BLaER1 (cell line): Measurements from ENCODE around the gene USP32.
A peak's percentile ranks its signal among the peaks of the same experiment; 100 is the strongest.

Source experiments
- H3K27ac ChIP-seq: shearing (Covaris generic); formaldehyde crosslinking; 2 replicates; pipeline ENCODE4 v1.8.1; 2022
- H3K27me3 ChIP-seq: shearing (Covaris generic); formaldehyde crosslinking; 2 replicates; pipeline ENCODE4 v1.8.1; 2022
- H3K36me3 ChIP-seq: shearing (Covaris generic); formaldehyde crosslinking; 2 replicates; pipeline ENCODE4 v1.8.1; 2022
- H3K4me1 ChIP-seq: shearing (Covaris generic); formaldehyde crosslinking; 2 replicates; pipeline ENCODE4 v1.8.1; 2022
- H3K4me2 ChIP-seq: shearing (Covaris generic); formaldehyde crosslinking; 2 replicates; pipeline ENCODE4 v1.8.1; 2022
- H3K4me3 ChIP-seq: shearing (Covaris generic); formaldehyde crosslinking; 2 replicates; pipeline ENCODE4 v1.8.1; 2022
- H3K9ac ChIP-seq: shearing (Covaris generic); formaldehyde crosslinking; 2 replicates; pipeline ENCODE4 v1.8.1; 2022
- H3K9me3 ChIP-seq: shearing (Covaris generic); formaldehyde crosslinking; 2 replicates; pipeline ENCODE4 v1.8.1; 2022
- H4K20me1 ChIP-seq: shearing (Covaris generic); formaldehyde crosslinking; 2 replicates; pipeline ENCODE4 v1.8.1; 2022
- Cebpa-rat ChIP-seq: shearing (Covaris generic); IDR thresholded peaks from 2 replicates; pipeline ENCODE4 v1.8.1; 2022

USP32 gene

DNA sequence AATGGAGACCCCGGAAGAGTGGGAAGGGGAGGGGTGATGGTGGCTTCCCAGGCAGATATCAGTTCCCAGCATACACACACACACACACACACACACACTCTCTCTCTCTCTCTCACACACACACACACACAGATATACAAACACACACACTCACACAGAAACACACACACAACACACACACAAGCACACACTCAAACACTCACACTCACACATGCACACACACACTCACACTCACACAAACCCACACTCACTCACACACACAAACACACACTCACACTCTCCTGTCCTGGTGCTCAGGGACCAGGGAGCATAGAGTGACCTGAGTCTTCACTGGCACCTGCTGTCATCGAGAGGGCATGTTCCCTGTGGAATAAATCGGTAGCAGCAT is 236.5 kb downstream of the USP32 start:
- no peak overlapping the region for H3K4me2 ChIP-seq
- no peaks in the 10 kb centered on the region for H3K36me3 ChIP-seq
- H4K20me1 ChIP-seq: no peaks in the 10 kb centered on the region
- no peak for TF ChIP-seq Cebpa-rat
- no peak overlapping the region for H3K27ac ChIP-seq
- no peaks in the 10 kb centered on the region for H3K9me3 ChIP-seq
- peaks cover 23% of the 10 kb centered on the region for H3K27me3 ChIP-seq
- peaks cover 18% of the 10 kb centered on the region for H3K4me1 ChIP-seq
- no peak overlapping the region for H3K4me3 ChIP-seq
- no peak overlapping the region for H3K9ac ChIP-seq

GRCh38 chr17:60154616-60155426 is 237.1 kb downstream of the USP32 start:
- Histone ChIP-seq H3K4me1 (peaks cover 24% of the 10 kb centered on the region), H3K36me3 (no peaks in the 10 kb centered on the region), H3K9ac (no peak overlapping the region), H3K9me3 (peaks cover 4% of the 10 kb centered on the region; the same call in 1 of the 2 replicates), H3K4me3 (no peak overlapping the region), H4K20me1 (no peaks in the 10 kb centered on the region; the same call in 1 of the 2 replicates), H3K4me2 (peak overlapping the region; percentile 49), H3K27ac (no peak overlapping the region), H3K27me3 (peaks cover 29% of the 10 kb centered on the region)
- no peak for TF ChIP-seq Cebpa-rat

GRCh38 chr17:60153606-60154390 is 238.1 kb downstream of the USP32 start:
- no peak for TF ChIP-seq Cebpa-rat
- Histone ChIP-seq H3K27ac (no peak overlapping the region), H4K20me1 (no peaks in the 10 kb centered on the region; the same call in 1 of the 2 replicates), H3K4me2 (no peak overlapping the region; the same call in 1 of the 2 replicates), H3K4me1 (peaks cover 24% of the 10 kb centered on the region), H3K36me3 (no peaks in the 10 kb centered on the region), H3K9ac (no peak overlapping the region), H3K27me3 (peaks cover 40% of the 10 kb centered on the region), H3K4me3 (no peak overlapping the region), H3K9me3 (peaks cover 7% of the 10 kb centered on the region; the same call in 1 of the 2 replicates)

- Histone ChIP-seq H3K4me2 (no peak overlapping the region), H3K4me3 (no peak overlapping the region), H3K27ac (no peak overlapping the region), H3K36me3 (no peaks in the 10 kb centered on the region), H3K4me1 (peaks cover 19% of the 10 kb centered on the region), H3K9me3 (peaks cover 7% of the 10 kb centered on the region; the same call in 1 of the 2 replicates), H4K20me1 (no peaks in the 10 kb centered on the region; the same call in 1 of the 2 replicates), H3K9ac (no peak overlapping the region), H3K27me3 (peaks cover 51% of the 10 kb centered on the region)
- TF ChIP-seq Cebpa-rat: no peak
Measured at GRCh38 chr17:60151355-60151754, 240.6 kb downstream of the USP32 start.

GRCh38 chr17:60149691-60150582 is 242.0 kb downstream of the USP32 start, which contains the start of gene CA4:
Gene CA4, plus strand, starts transcription at chr17:60149973. Its CDS starts 62 bp downstream, at chr17:60150035.
- H4K20me1 ChIP-seq: no peaks in the 10 kb centered on the region; the same call in 1 of the 2 replicates
- H3K27me3 ChIP-seq: peaks cover 61% of the 10 kb centered on the region
- peak within 1 kb of the TSS; percentile 56 for H3K4me2 ChIP-seq
- no peak within 1 kb of the TSS for H3K4me3 ChIP-seq
- TF ChIP-seq Cebpa-rat: no peak
- no peak within 1 kb of the TSS for H3K27ac ChIP-seq
- no peak within 1 kb of the TSS for H3K9ac ChIP-seq
- H3K36me3 ChIP-seq: no peaks in the 10 kb centered on the region
- peaks cover 17% of the 10 kb centered on the region for H3K4me1 ChIP-seq
- peaks cover 7% of the 10 kb centered on the region; the same call in 1 of the 2 replicates for H3K9me3 ChIP-seq

DNA sequence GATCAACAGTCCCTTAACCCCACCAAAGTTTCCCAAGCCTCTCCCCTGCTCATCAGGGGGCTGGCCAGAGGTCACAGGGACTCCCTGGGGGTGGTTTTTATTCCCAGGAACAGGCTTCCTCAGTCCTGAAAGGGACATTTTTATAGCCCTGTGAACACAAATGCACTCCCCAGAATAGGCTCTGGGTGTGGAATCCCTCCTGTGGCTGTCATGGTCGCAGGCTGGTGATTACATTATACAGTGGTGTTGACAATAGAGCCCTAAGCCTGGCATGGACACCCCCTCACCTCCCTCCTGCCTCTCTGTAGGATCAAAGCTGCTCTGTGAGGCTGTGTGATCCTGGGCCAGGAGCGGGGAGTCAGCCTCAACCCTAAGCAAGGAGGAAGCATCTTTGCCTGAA is 243.6 kb downstream of the USP32 start:
- H3K9ac ChIP-seq: no peak overlapping the region
- no peak overlapping the region for H3K4me3 ChIP-seq
- H3K36me3 ChIP-seq: no peaks in the 10 kb centered on the region
- H4K20me1 ChIP-seq: no peaks in the 10 kb centered on the region; the same call in 1 of the 2 replicates
- no peak overlapping the region for H3K27ac ChIP-seq
- H3K4me2 ChIP-seq: no peak overlapping the region
- H3K9me3 ChIP-seq: peaks cover 7% of the 10 kb centered on the region; the same call in 1 of the 2 replicates
- H3K27me3 ChIP-seq: peaks cover 61% of the 10 kb centered on the region
- TF ChIP-seq Cebpa-rat: no peak
- peaks cover 19% of the 10 kb centered on the region for H3K4me1 ChIP-seq

DNA sequence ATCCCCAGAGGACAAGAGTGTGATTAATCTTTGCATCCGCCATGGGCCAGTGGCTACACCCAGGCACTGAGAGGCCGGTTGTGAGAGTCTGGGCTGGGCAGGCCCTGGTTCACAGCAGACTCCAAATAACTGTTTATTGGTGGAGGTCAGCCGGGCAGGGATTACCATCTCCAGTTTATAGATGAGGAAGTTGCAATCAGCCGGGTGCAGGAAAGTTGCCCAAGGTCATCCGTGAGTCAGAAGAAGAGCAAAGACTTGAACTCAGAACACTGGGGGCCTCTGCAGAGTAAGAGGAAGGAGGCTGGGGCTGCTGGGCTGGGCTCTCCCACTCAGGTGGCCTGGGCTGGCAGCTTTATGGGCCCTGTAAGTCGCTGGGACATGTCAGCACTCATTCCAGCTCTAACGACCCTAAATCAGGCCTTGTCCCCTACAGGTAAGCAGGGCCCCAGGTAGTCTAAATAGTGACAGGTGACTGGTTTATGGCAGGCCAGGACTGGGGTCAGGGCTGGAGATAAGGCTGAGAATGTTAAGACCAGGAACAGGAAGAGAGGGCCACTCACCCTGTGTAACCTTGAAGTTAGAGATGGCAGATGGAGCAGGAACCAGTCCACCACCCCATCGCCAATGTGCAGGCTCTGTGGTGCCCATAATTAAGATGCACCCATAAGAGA is 244.2 kb downstream of the USP32 start:
- H3K4me2 ChIP-seq: no peak overlapping the region
- no peaks in the 10 kb centered on the region for H3K36me3 ChIP-seq
- H3K27me3 ChIP-seq: peaks cover 61% of the 10 kb centered on the region
- no peak overlapping the region for H3K9ac ChIP-seq
- peaks cover 7% of the 10 kb centered on the region; the same call in 1 of the 2 replicates for H3K9me3 ChIP-seq
- peaks cover under 1% of the 10 kb centered on the region; the same call in 1 of the 2 replicates for H4K20me1 ChIP-seq
- no peak overlapping the region for H3K4me3 ChIP-seq
- H3K27ac ChIP-seq: no peak overlapping the region
- no peak for TF ChIP-seq Cebpa-rat
- H3K4me1 ChIP-seq: peaks cover 26% of the 10 kb centered on the region

- Histone ChIP-seq H3K27me3 (peaks cover 61% of the 10 kb centered on the region), H3K4me1 (peaks cover 32% of the 10 kb centered on the region), H4K20me1 (peaks cover 12% of the 10 kb centered on the region; the same call in 1 of the 2 replicates), H3K4me3 (no peak overlapping the region), H3K27ac (no peak overlapping the region), H3K9me3 (peaks cover 7% of the 10 kb centered on the region; the same call in 1 of the 2 replicates), H3K9ac (no peak overlapping the region), H3K4me2 (no peak overlapping the region), H3K36me3 (no peaks in the 10 kb centered on the region)
- TF ChIP-seq Cebpa-rat: no peak
Measured at GRCh38 chr17:60146206-60146605, 245.7 kb downstream of the USP32 start.
